Nephron (organoid): ENCODE results near the gene PHIP.
"Not testable (repeated sequence)": the region's sequence is repeated elsewhere in the genome, so short reads cannot be mapped to it uniquely, and the experiment has no call there.

Experiments used
- H3K27ac Mint-ChIP-seq, 3 experiments: 2 replicates each; pipeline ENCODE4 v1.8.0; 2020; ENCODE audit warnings: mixed read lengths in 3 of 3, mild to moderate bottlenecking in 2 of 3, moderate library complexity in 1 of 3
- H3K27me3 Mint-ChIP-seq: 2 replicates; pipeline ENCODE4 v1.8.0; 2021; ENCODE audit warnings: low read depth, mild to moderate bottlenecking, moderate library complexity, mixed read lengths
- H3K36me3 Mint-ChIP-seq: 2 replicates; pipeline ENCODE4 v1.8.0; 2020; ENCODE audit warnings: low read depth, mixed read lengths
- H3K4me1 Mint-ChIP-seq: 2 replicates; pipeline ENCODE4 v1.8.0; 2020; ENCODE audit warnings: mixed read lengths
- H3K4me3 Mint-ChIP-seq, 3 experiments: 2 replicates each; pipeline ENCODE4 v1.8.0; 2020; ENCODE audit warnings: mild to moderate bottlenecking in 3 of 3, mixed read lengths in 3 of 3, moderate library complexity in 2 of 3
- H3K9me3 Mint-ChIP-seq: 2 replicates; pipeline ENCODE4 v1.8.0; 2020; ENCODE audit warnings: mixed read lengths
- CTCF ChIP-seq, 3 experiments: fragments of 200-600 bp; sonication (generic); IDR thresholded peaks; one replicate each; pipeline ENCODE4 v1.5.0; 2021; ENCODE audit warnings: antibody characterized with exemption in 3 of 3; ENCODE audit not compliant: unreplicated experiment in 3 of 3

The PHIP gene

GRCh38 chr6:79111549-79111948 lies 33.5 kb upstream of the PHIP start:
- no peaks in the 10 kb centered on the region for H3K36me3 Mint-ChIP-seq
- no peaks in the 10 kb centered on the region for H3K9me3 Mint-ChIP-seq
- no peak overlapping the region for H3K4me3 Mint-ChIP-seq
- H3K27me3 Mint-ChIP-seq = no peaks in the 10 kb centered on the region
- H3K27ac Mint-ChIP-seq = no peak overlapping the region
- no peaks in the 10 kb centered on the region for H3K4me1 Mint-ChIP-seq
- TF ChIP-seq CTCF (IDR thresholded peaks at IDR 0.05; ENCODE audit: unreplicated experiment in 3 of 3) = no peak

GRCh38 chr6:79101164-79101563 lies 23.1 kb upstream of the PHIP start:
- Mint-ChIP-seq H3K4me3 (no peak overlapping the region), H3K36me3 (no peaks in the 10 kb centered on the region), H3K27ac (no peak overlapping the region), H3K9me3 (no peaks in the 10 kb centered on the region), H3K27me3 (no peaks in the 10 kb centered on the region), H3K4me1 (no peaks in the 10 kb centered on the region)
- TF ChIP-seq CTCF (IDR thresholded peaks at IDR 0.05; ENCODE audit: unreplicated experiment in 3 of 3) = no peak

DNA sequence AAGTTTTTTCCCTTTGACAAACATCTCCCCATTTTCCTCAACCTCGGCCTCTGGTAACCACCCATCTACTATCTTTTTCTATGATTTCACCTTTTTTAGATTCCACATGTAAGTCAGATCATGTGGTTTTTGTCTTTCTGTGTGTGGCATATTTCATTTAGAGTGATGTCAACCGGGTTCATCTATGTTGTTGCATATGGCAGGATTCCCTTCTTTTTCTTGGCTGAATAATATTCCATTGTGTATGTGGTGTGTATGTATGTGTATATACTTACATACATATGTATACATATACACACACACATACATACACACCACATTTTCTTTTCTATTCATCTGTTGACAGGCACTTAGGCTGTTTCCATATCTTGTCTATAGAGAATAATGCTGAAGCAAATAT lies 22.2 kb upstream of the PHIP start:
- no peak overlapping the region for H3K4me3 Mint-ChIP-seq

GRCh38 chr6:79094938-79095337 lies 16.9 kb upstream of the PHIP start:
- H3K4me1 Mint-ChIP-seq = no peaks in the 10 kb centered on the region
- TF ChIP-seq CTCF (IDR thresholded peaks at IDR 0.05; ENCODE audit: unreplicated experiment in 3 of 3) = no peak
- H3K27me3 Mint-ChIP-seq = no peaks in the 10 kb centered on the region

More for the DNA sequence above, 22.2 kb upstream of the PHIP start:
- Mint-ChIP-seq H3K9me3 (no peaks in the 10 kb centered on the region), H3K36me3 (no peaks in the 10 kb centered on the region), H3K27me3 (no peaks in the 10 kb centered on the region), H3K4me1 (no peaks in the 10 kb centered on the region), H3K27ac (no peak overlapping the region)
- TF ChIP-seq CTCF (IDR thresholded peaks at IDR 0.05; ENCODE audit: unreplicated experiment in 3 of 3) = no peak

DNA sequence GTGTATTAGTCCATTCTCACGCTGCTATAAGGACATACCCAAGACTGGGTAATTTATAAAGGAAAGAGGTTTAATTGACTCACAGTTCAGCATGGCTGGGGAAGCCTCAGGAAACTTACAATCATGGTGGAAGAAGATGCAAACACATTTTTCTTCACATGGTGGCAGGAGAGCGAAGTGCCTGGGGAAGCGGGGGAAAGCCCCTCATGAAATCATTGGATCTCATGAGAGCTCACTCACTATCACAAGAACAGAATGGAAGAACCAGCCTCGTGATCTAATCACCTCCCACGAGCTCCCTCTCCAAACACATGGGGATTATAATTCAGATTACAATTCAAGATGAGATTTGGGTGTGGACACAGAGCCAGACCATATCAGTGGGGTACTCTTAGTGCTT lies 13.7 kb upstream of the PHIP start:
- H3K27ac Mint-ChIP-seq = not testable (repeated sequence)

More at GRCh38 chr6:79094938-79095337, 16.9 kb upstream of the PHIP start:
- Mint-ChIP-seq H3K9me3 (no peaks in the 10 kb centered on the region), H3K4me3 (no peak overlapping the region), H3K36me3 (no peaks in the 10 kb centered on the region), H3K27ac (no peak overlapping the region)

DNA sequence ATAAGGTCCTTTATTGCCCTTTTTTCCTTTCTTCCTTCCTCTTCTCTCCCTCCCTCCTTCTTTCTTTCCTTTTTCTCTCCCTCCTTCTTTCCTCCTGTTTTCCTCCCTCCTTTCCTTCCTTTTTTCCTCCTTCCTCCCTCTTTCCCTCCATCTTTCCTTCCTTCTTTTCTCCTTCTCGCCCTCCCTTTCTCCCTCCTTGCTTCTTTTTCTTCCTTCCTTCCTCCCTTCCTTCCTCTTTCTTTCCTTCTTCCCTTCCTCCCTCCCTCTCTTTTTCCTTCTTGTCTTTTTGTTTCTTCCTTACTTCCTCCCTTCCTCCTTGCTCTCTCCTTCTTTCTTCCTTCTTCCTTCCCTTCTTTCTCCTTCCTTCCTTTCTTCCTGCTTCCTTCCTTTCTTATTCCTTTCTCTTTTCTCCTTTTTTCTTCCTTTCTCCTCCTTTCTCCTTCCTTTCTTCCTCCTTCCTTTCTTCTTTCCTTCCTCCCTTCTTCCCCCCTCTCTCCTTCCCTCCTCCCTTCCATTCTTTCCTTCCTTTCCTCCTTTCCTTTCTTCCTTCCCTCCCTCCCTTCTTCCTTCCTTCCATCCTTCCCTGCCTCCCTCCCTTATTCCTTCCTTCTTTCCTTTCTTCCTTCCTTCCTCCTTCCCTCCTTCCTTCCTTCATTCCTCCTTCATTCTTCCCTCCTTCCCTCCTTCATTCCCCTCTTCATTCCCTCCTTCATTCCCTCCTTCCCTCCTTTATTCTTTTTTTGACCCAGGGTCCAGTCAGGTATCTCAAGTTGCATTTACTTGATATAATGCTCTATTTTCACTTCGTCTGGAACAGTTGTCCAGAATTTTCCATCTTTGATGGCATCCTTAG lies 11.7 kb upstream of the PHIP start:
- Mint-ChIP-seq H3K4me1 (no peaks in the 10 kb centered on the region), H3K27me3 (peaks cover 4% of the 10 kb centered on the region), H3K36me3 (no peaks in the 10 kb centered on the region), H3K4me3 (no peak overlapping the region), H3K9me3 (no peaks in the 10 kb centered on the region), H3K27ac (no peak overlapping the region)
- no peak for TF ChIP-seq CTCF (IDR thresholded peaks at IDR 0.05; ENCODE audit: unreplicated experiment in 3 of 3)

More for the DNA sequence above, 13.7 kb upstream of the PHIP start:
- not testable (repeated sequence) for H3K9me3 Mint-ChIP-seq, H3K36me3 Mint-ChIP-seq, H3K4me1 Mint-ChIP-seq, H3K4me3 Mint-ChIP-seq, H3K27me3 Mint-ChIP-seq
